H1 (cell line): ENCODE measurements around the gene MTM1. TPM values are rescaled to one million over a fixed set of nuclear protein-coding genes. Genes with fewer than 3 reads are reported as not detected.

Experiments
- CTCF ChIA-PET: fragments of 300-600 bp; sonication (Branson Sonifier 250); formaldehyde crosslinking; loops from one replicate; lab custom pipeline; 2021; ENCODE audit not compliant: partially characterized antibody; lab: Charles Lee
- POLR2A ChIA-PET: fragments of 300-600 bp; sonication (Branson Sonifier 250); formaldehyde crosslinking; loops from one replicate; lab custom pipeline; 2021; ENCODE audit warnings: inconsistent platforms; ENCODE audit not compliant: partially characterized antibody; lab: Charles Lee
- DNase-seq, 2 experiments: peaks; one replicate each; pipeline versions ENCODE4 v3.0.0 to v3.0.0-alpha.2; 2010 to 2022; ENCODE audit warnings: low spot score in 2 of 2, low read depth in 1 of 2, mixed read lengths in 1 of 2
- FAIRE-seq: peaks from 2 replicates; lab custom pipeline; 2011; peaks lifted over from hg19 to GRCh38; lab: Jason Lieb, UNC
- H2AFZ ChIP-seq: 2 replicates; pipeline ENCODE4 v1.8.1; 2012; ENCODE audit warnings: low read length, inconsistent platforms
- H2AK5ac ChIP-seq: 2 replicates; pipeline ENCODE4 v1.6.1; 2013; ENCODE audit warnings: low read depth, low read length
- H2BK120ac ChIP-seq: replicated peaks from 2 replicates; pipeline ENCODE3; 2013; ENCODE audit warnings: low read depth, low read length, inconsistent platforms
- H2BK12ac ChIP-seq: 2 replicates; pipeline ENCODE4 v1.6.1; 2013; ENCODE audit warnings: low read depth, low read length
- H2BK15ac ChIP-seq: 2 replicates; pipeline ENCODE4 v1.6.1; 2013; ENCODE audit warnings: low read length
- H2BK20ac ChIP-seq: 2 replicates; pipeline ENCODE4 v1.6.1; 2013; ENCODE audit warnings: low read length
- H2BK5ac ChIP-seq: 2 replicates; pipeline ENCODE4 v1.6.1; 2013; ENCODE audit warnings: low read depth, low read length
- H3K14ac ChIP-seq: 2 replicates; pipeline ENCODE4 v1.6.1; 2013; ENCODE audit warnings: inconsistent platforms; ENCODE audit not compliant: insufficient read length
- H3K18ac ChIP-seq: 2 replicates; pipeline ENCODE4 v1.6.1; 2013; ENCODE audit warnings: low read length; ENCODE audit errors: extremely low read depth
- H3K23ac ChIP-seq: 2 replicates; pipeline ENCODE4 v1.6.1; 2013; ENCODE audit warnings: inconsistent platforms; ENCODE audit not compliant: insufficient read length
- H3K23me2 ChIP-seq: 2 replicates; pipeline ENCODE4 v1.6.1; 2013; ENCODE audit warnings: low read depth, low read length
- H3K27ac ChIP-seq: 2 replicates; pipeline ENCODE4 v1.6.1; 2011; ENCODE audit warnings: low read depth, low read length, inconsistent platforms
- H3K27me3 ChIP-seq, 4 experiments: replicated peaks in 1 of 4; 1 replicate in 1 of 4; 2 replicates in 3 of 4; pipeline versions ENCODE4 v1.6.1 to v1.8.1; 2011 to 2013; ENCODE audit warnings: low read length in 3 of 4, mild to moderate bottlenecking in 3 of 4, inconsistent platforms in 2 of 4, mixed read lengths in 2 of 4, moderate library complexity in 1 of 4; ENCODE audit not compliant: control insufficient read depth in 3 of 4, insufficient read depth in 3 of 4; ENCODE audit errors: extremely low read depth in 1 of 4
- H3K36me3 ChIP-seq, 4 experiments: 2 replicates each; pipeline versions ENCODE4 v1.6.1 to v1.8.1; 2011 to 2013; ENCODE audit warnings: mild to moderate bottlenecking in 4 of 4, low read length in 3 of 4, moderate library complexity in 2 of 4, control low read depth in 1 of 4, inconsistent platforms in 1 of 4; ENCODE audit not compliant: insufficient read depth in 4 of 4, control insufficient read depth in 2 of 4
- H3K4ac ChIP-seq: replicated peaks from 2 replicates; pipeline ENCODE3; 2013; ENCODE audit warnings: low read length, low read depth, mixed read lengths, inconsistent platforms; ENCODE audit not compliant: insufficient read length
- H3K4me1 ChIP-seq, 4 experiments: replicated peaks in 1 of 4; 1 replicate in 1 of 4; 2 replicates in 3 of 4; pipeline versions ENCODE4 v1.6.1 to v1.8.1; 2011 to 2013; ENCODE audit warnings: low read length in 3 of 4, inconsistent platforms in 2 of 4, mixed read lengths in 1 of 4; ENCODE audit not compliant: insufficient read depth in 4 of 4, control insufficient read depth in 3 of 4
- H3K4me2 ChIP-seq, 2 experiments: 2 replicates each; pipeline versions ENCODE4 v1.6.1 to v1.8.1; 2011 to 2013; ENCODE audit warnings: low read depth in 2 of 2, low read length in 2 of 2, control low read depth in 1 of 2, inconsistent platforms in 1 of 2, mild to moderate bottlenecking in 1 of 2; ENCODE audit not compliant: insufficient read depth in 1 of 2
- H3K4me3 ChIP-seq, 4 experiments: fragments of 200-600, 300-600 bp in 1 of 4; sonication (generic), shearing (Covaris generic), sonication (Bioruptor Twin) in 1 of 4; 2 replicates each; pipeline versions ENCODE4 v1.5.1 to v1.8.1; 2011 to 2016; ENCODE audit warnings: low read length in 4 of 4, low read depth in 3 of 4, control low read depth in 2 of 4, inconsistent platforms in 2 of 4, mild to moderate bottlenecking in 2 of 4, mixed read lengths in 1 of 4, moderate library complexity in 1 of 4; ENCODE audit not compliant: insufficient read depth in 2 of 4; ENCODE audit errors: extremely low read depth in 1 of 4
- H3K56ac ChIP-seq: replicated peaks from 2 replicates; pipeline ENCODE3; 2013; ENCODE audit warnings: low read depth, mild to moderate bottlenecking, mixed read lengths, low read length, inconsistent platforms; ENCODE audit not compliant: insufficient read length
- H3K79me1 ChIP-seq: 2 replicates; pipeline ENCODE4 v1.6.1; 2013; ENCODE audit warnings: low read depth, low read length, control low read depth
- H3K79me2 ChIP-seq, 2 experiments: 2 replicates each; pipeline versions ENCODE4 v1.6.1 to v1.8.1; 2012 to 2013; ENCODE audit warnings: low read length in 2 of 2, mild to moderate bottlenecking in 2 of 2, inconsistent platforms in 1 of 2; ENCODE audit not compliant: insufficient read depth in 2 of 2, control insufficient read depth in 1 of 2
- H3K9ac ChIP-seq, 4 experiments: replicated peaks in 1 of 4; 1 replicate in 1 of 4; 2 replicates in 3 of 4; pipeline versions ENCODE4 v1.6.1 to v1.8.1; 2011 to 2013; ENCODE audit warnings: low read depth in 3 of 4, low read length in 3 of 4, control low read depth in 2 of 4, mild to moderate bottlenecking in 2 of 4, moderate library complexity in 2 of 4, inconsistent platforms in 1 of 4; ENCODE audit errors: extremely low read depth in 1 of 4
- H3K9me3 ChIP-seq, 2 experiments: 2 replicates each; pipeline versions ENCODE4 v1.6.1 to v1.8.1; 2012 to 2013; ENCODE audit warnings: mild to moderate bottlenecking in 2 of 2, moderate library complexity in 2 of 2, control low read depth in 1 of 2, inconsistent platforms in 1 of 2, low read depth in 1 of 2, low read length in 1 of 2, mixed read lengths in 1 of 2; ENCODE audit not compliant: insufficient read depth in 2 of 2
- H4K20me1 ChIP-seq, 2 experiments: replicated peaks in 1 of 2; 2 replicates each; pipeline versions ENCODE3 to v1.8.1; 2011 to 2013; ENCODE audit warnings: inconsistent platforms in 2 of 2, low read length in 2 of 2, mild to moderate bottlenecking in 1 of 2; ENCODE audit not compliant: insufficient read depth in 2 of 2, control insufficient read depth in 1 of 2
- H4K5ac ChIP-seq: 2 replicates; pipeline ENCODE4 v1.6.1; 2013; ENCODE audit warnings: low read length, low read depth, mixed read lengths, inconsistent platforms; ENCODE audit not compliant: insufficient read length
- H4K8ac ChIP-seq: 2 replicates; pipeline ENCODE4 v1.8.0; 2013; ENCODE audit warnings: mild to moderate bottlenecking, moderate library complexity, low read length, inconsistent platforms; ENCODE audit not compliant: insufficient read depth; ENCODE audit errors: extremely low read depth
- H4K91ac ChIP-seq: replicated peaks from 2 replicates; pipeline ENCODE3; 2013; ENCODE audit warnings: low read length, mixed read lengths, inconsistent platforms; ENCODE audit not compliant: insufficient read length
- ASH2L ChIP-seq: fragments of 200-600, 300-600 bp; sonication (generic); IDR thresholded peaks from one replicate; pipeline ENCODE4 v1.7.1; 2017; ENCODE audit warnings: low read length
- CBX8 ChIP-seq: fragments of 300-800, 300-1000 bp; sonication (generic); IDR thresholded peaks from 2 replicates; pipeline ENCODE4 v1.7.1; 2016; ENCODE audit warnings: low read depth, low read length, borderline replicate concordance
- EZH2 ChIP-seq: fragments of 200-600 bp; sonication (generic); IDR thresholded peaks from 2 replicates; pipeline ENCODE4 v1.7.1; 2012; ENCODE audit warnings: low read depth, mild to moderate bottlenecking, moderate library complexity, low read length, inconsistent platforms; ENCODE audit not compliant: severe bottlenecking
- JUND ChIP-seq: IDR thresholded peaks from 2 replicates; pipeline ENCODE4 v1.6.1; 2011; ENCODE audit warnings: mild to moderate bottlenecking, improper control_type of control experiment, low read length
- POLR2AphosphoS5 ChIP-seq: IDR thresholded peaks from 2 replicates; pipeline ENCODE4 v1.6.1; 2011; ENCODE audit warnings: low read depth, low read length
- RAD21 ChIP-seq, 2 experiments: IDR thresholded peaks in 1 of 2; conservative IDR thresholded peaks in 1 of 2; 2 replicates each; pipeline ENCODE4 v1.6.1; 2011; ENCODE audit warnings: low read depth in 2 of 2, low read length in 2 of 2, improper control_type of control experiment in 1 of 2, inconsistent platforms in 1 of 2, mild to moderate bottlenecking in 1 of 2, moderate library complexity in 1 of 2
- RBBP5 ChIP-seq: IDR thresholded peaks from 2 replicates; pipeline ENCODE4 v1.7.1; 2012; ENCODE audit warnings: low read depth, mild to moderate bottlenecking, inconsistent platforms, low read length, moderate library complexity, borderline replicate concordance
- SRF ChIP-seq: IDR thresholded peaks from 2 replicates; pipeline ENCODE4 v1.6.1; 2011; ENCODE audit warnings: mild to moderate bottlenecking, low read depth, low read length, moderate library complexity
- TAF1 ChIP-seq: IDR thresholded peaks from 2 replicates; pipeline ENCODE4 v1.6.1; 2011; ENCODE audit warnings: mild to moderate bottlenecking, low read depth, low read length
- TBP ChIP-seq: IDR thresholded peaks from 2 replicates; pipeline ENCODE4 v1.6.1; 2011; ENCODE audit warnings: low read depth, low read length, improper control_type of control experiment
- ZNF274 ChIP-seq: IDR thresholded peaks from 2 replicates; pipeline ENCODE4 v1.7.0; 2012; ENCODE audit warnings: low read length, borderline replicate concordance; ENCODE audit errors: extremely low read depth
- polyA plus RNA-seq, 7 experiments: library from polyadenylated mRNA; depleted of rRNA in 3 of 7; stranded (reverse) in 5 of 7; unstranded in 2 of 7; fragments of >200 nt in 5 of 7; fragments of 200-250 nt in 2 of 7; gene quantifications; 1 replicate in 5 of 7; 2 replicates in 1 of 7; 4 replicates in 1 of 7; pipeline versions ENCODE4 v1.2.1 to v1.2.3, GENCODE V29; 2011 to 2013; ENCODE audit warnings: missing spikeins in 2 of 7, mixed read lengths in 2 of 7
- total RNA-seq: library from RNA; stranded (reverse); fragmentation: NEBNext Ultra II Directional; extraction: Animal tissue kit (Norgen Biotek cat#: 25700); gene quantifications from 2 replicates; pipeline ENCODE4 v1.2.1, GENCODE V29; 2021

Gene MTM1
- total and polyA plus RNA-seq, 2 of the 8 experiments (the other 6 are each of a cell fraction or from before 2014, with no cell fraction given) = 2.3 to 8.4 TPM

DNA sequence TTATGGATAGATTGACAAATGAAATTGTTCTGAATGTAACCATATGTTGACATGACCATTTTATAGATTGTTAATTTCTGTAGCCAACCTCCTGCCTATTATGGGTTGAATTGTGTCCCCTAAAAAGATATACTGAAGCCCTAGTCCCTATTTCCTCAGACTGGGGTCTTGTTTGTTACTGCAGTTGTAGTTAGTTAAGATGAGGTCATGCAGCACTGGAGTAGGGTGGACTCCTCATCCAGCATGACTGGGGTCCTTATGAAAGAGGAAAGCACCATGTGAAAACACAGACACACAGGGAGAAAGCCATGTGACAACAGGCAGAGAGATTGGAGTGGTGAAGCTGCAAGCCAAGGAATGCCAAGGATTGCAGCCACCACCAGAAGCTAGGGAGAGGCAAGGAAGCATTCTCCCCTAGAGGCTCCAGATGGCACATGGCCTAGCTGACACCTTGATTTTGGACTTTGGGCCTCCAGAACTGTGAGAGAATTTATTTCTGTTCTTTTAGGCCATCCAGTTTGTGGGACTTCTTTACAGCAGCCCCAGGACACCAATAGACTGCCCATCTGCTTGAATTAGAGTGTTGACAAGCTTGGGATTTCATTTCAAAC is 14.0 kb downstream of the MTM1 start:
- no peak for TF ChIP-seq TBP
- no peak for TF ChIP-seq EZH2
- TF ChIP-seq SRF = no peak
- TF ChIP-seq TAF1 = no peak
- TF ChIP-seq RAD21 (IDR thresholded peaks at IDR 0.05 in 1 of 2, conservative IDR thresholded peaks at IDR 0.05 in 1 of 2; ENCODE audit: low read depth in 2 of 2, low read length in 2 of 2) = no peak
- no peak for TF ChIP-seq RBBP5
- TF ChIP-seq ZNF274 = no peak
- TF ChIP-seq ASH2L = no peak
- TF ChIP-seq CBX8 = no peak
- TF ChIP-seq POLR2AphosphoS5 = no peak
- no peak for TF ChIP-seq JUND
- TF ChIP-seq, all 59 proteins: peak for 0
- Histone ChIP-seq H3K27ac (no peak overlapping the region), H2BK20ac (no peak overlapping the region), H3K9ac (no peak overlapping the region), H3K14ac (no peak overlapping the region), H4K8ac (no peak overlapping the region), H3K4me3 (no peak overlapping the region), H2BK120ac (no peak overlapping the region), H2BK12ac (no peak overlapping the region), H3K9me3 (0 out of 4 replicates have a peak, but pooled peaks cover 0 to 2% of the 10 kb centered on the region in 2 experiments), H2BK5ac (no peak overlapping the region), H3K18ac (no peak overlapping the region), H3K79me1 (no peaks in the 10 kb centered on the region; the same call in 1 of the 2 replicates), H3K23ac (no peak overlapping the region), H3K36me3 (no peaks in the 10 kb centered on the region; a peak in 1 of 8 replicates), H3K4me2 (no peak overlapping the region), H3K79me2 (peaks cover 0 to 8% of the 10 kb centered on the region in 2 experiments; a peak in 2 of 4 replicates), H3K56ac (no peak overlapping the region), H3K4ac (no peak overlapping the region), H4K5ac (no peak overlapping the region), H2AFZ (no peak overlapping the region), H4K91ac (no peak overlapping the region), H2AK5ac (no peak overlapping the region), H3K27me3 (no peaks in the 10 kb centered on the region), H3K4me1 (no peaks in the 10 kb centered on the region), H2BK15ac (no peak overlapping the region), H3K23me2 (no peaks in the 10 kb centered on the region), H4K20me1 (peaks cover 0 to 3% of the 10 kb centered on the region in 2 experiments)
- CTCF ChIA-PET = interaction anchor here (1.0 kb wide), 1 partner anchor 9 kb away, joined by 3 read pairs; no protein-coding TSS in a partner anchor
- POLR2A ChIA-PET = interaction anchor here (1.0 kb wide), 1 partner anchor 10 kb away, joined by 3 read pairs; no protein-coding TSS in a partner anchor
- peak; percentile 58 for FAIRE-seq
- DNase-seq = no peak
